GM12865 (cell line): ENCODE results near the gene SPRED3.

ENCODE experiments used
- DNase-seq: peaks from one replicate; pipeline ENCODE4 v3.0.0; 2010; ENCODE audit warnings: low read depth
- H3K4me3 ChIP-seq: 2 replicates; pipeline ENCODE4 v1.5.1; 2011; ENCODE audit warnings: mild to moderate bottlenecking, low read depth, low read length, control low read depth
- TF ChIP-seq, protein P1 (sequence below): IDR thresholded peaks from 2 replicates; pipeline ENCODE4 v1.5.1; 2011; ENCODE audit warnings: low read length, control low read depth, low read depth, inconsistent platforms; ENCODE audit not compliant: insufficient read depth; ENCODE audit errors: missing control alignments

The SPRED3 gene

GRCh38 chr19:38429055-38429810 is 40.7 kb downstream of the SPRED3 start:
- DNase-seq, result no peak
- TF ChIP-seq, protein P1, sequence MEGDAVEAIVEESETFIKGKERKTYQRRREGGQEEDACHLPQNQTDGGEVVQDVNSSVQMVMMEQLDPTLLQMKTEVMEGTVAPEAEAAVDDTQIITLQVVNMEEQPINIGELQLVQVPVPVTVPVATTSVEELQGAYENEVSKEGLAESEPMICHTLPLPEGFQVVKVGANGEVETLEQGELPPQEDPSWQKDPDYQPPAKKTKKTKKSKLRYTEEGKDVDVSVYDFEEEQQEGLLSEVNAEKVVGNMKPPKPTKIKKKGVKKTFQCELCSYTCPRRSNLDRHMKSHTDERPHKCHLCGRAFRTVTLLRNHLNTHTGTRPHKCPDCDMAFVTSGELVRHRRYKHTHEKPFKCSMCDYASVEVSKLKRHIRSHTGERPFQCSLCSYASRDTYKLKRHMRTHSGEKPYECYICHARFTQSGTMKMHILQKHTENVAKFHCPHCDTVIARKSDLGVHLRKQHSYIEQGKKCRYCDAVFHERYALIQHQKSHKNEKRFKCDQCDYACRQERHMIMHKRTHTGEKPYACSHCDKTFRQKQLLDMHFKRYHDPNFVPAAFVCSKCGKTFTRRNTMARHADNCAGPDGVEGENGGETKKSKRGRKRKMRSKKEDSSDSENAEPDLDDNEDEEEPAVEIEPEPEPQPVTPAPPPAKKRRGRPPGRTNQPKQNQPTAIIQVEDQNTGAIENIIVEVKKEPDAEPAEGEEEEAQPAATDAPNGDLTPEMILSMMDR, result no peak
- no peak overlapping the region for H3K4me3 ChIP-seq

DNA sequence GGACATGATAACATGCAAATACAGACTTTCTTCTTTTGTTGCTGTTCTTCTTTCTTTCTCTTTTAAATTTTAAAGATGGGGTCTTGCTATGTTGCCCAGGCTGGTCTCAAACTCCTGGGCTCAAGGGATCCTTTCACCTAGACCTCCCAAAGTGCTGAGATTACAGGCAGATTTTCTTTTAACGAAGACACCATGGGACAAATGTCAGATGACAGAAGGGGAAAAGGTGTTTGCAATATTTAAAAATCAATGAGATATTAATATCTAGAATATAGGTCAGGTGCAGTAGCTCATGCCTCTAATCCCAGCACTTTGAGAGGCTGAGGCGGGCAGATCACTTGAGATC is 41.3 kb downstream of the SPRED3 start:
- TF ChIP-seq, protein P1, result no peak
- DNase-seq, result no peak
- no peak overlapping the region for H3K4me3 ChIP-seq

DNA sequence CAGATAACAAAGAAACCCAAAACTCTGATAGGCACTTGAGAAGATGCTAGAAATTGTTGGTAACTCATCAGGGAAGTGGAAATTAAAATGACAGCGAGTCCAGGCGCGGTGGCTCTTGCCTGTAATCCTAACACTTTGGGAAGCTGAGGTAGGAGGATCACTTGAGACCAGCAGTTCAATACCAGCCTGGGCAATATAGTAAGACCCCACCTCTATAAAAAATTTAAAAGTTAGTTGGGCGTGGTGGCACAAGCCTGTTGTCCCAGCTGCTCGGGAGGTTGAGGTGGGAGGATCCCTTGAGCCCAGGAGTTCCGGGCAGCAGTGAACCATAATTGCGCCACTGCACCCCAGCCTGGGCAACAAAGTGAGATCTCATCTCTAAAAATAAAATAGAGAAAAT is 42.4 kb downstream of the SPRED3 start:
- H3K4me3 ChIP-seq, result no peak overlapping the region
- TF ChIP-seq, protein P1, result no peak
- DNase-seq, result no peak

DNA sequence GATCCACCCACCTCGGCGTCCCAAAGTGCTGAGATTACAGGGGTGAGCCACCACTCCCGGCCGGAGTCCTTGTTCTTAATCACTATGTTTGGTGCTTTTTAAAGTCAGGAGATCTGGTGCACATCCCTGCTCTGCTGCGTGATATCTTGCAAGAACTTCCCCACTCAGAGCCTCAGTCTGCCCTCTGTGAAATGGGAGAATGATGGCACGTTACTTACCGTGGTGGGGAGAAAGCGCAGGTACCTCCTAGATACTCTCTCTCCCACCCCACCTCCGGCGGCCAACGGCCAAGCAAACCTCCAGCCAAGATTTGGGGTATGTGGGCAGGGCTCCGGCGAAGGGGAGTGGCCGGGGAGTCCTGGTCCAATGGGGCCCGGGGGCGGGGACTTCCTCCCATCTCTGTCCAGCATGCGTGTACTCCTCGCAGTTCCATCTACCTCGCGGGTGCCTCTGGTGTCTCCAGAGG is 44.8 kb downstream of the SPRED3 start, which contains the start of gene RYR1:
TSS of gene RYR1 (plus strand) at position 424 of the 466 bp plus-strand sequence. CDS start 139 bp downstream, outside the sequence.
- TF ChIP-seq, protein P1, result no peak
- peak; percentile 30 for DNase-seq
- H3K4me3 ChIP-seq, result no peak within 1 kb of the TSS

GRCh38 chr19:38434549-38435051 is 46.1 kb downstream of the SPRED3 start:
- TF ChIP-seq, protein P1, result no peak

DNA sequence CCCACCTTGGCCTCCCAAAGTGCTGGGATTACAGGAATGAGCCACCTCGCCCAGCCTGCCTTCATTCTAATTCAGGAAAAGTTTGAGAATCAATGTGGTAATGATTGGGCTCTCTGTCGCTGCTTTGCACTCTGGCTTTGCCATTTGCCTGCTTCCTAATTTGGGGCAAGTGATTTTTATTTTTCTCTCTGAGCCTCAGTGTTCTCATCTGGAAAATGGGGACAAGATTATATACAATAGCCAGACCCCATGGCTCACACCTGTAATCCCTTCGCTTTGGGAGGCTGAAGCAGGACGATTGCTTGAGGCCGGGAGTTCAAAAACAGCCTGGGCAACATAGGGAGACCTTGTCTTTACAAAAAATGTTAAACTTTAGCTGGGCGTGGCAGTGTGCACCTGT is 48.8 kb downstream of the SPRED3 start:
- DNase-seq, result no peak
- H3K4me3 ChIP-seq, result no peak overlapping the region
- TF ChIP-seq, protein P1, result no peak

More at GRCh38 chr19:38434549-38435051, 46.1 kb downstream of the SPRED3 start:
- no peak for DNase-seq
- no peak overlapping the region for H3K4me3 ChIP-seq

DNA sequence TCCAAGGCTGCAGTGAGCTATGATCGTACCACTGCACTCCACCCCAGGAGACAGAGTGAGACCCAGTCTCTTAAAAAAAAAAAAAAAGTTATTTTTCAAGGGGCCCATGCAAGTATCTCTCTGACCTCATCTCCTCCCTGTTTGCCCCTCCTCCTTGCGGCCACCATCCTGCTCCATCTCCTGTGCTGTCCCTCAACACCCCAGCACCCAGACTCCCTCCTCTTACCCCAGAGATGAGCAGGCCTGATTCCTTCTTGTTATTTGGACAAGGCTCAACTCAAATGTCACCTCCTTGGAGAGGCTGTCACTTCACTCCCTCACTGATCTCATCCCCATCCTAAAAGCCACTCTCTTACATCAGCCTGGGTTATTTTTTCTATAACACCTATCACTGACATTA is 49.4 kb downstream of the SPRED3 start:
- DNase-seq, result no peak
- TF ChIP-seq, protein P1, result no peak
- no peak overlapping the region for H3K4me3 ChIP-seq
